ENCODE results near the gene PNPLA7.

DNA sequence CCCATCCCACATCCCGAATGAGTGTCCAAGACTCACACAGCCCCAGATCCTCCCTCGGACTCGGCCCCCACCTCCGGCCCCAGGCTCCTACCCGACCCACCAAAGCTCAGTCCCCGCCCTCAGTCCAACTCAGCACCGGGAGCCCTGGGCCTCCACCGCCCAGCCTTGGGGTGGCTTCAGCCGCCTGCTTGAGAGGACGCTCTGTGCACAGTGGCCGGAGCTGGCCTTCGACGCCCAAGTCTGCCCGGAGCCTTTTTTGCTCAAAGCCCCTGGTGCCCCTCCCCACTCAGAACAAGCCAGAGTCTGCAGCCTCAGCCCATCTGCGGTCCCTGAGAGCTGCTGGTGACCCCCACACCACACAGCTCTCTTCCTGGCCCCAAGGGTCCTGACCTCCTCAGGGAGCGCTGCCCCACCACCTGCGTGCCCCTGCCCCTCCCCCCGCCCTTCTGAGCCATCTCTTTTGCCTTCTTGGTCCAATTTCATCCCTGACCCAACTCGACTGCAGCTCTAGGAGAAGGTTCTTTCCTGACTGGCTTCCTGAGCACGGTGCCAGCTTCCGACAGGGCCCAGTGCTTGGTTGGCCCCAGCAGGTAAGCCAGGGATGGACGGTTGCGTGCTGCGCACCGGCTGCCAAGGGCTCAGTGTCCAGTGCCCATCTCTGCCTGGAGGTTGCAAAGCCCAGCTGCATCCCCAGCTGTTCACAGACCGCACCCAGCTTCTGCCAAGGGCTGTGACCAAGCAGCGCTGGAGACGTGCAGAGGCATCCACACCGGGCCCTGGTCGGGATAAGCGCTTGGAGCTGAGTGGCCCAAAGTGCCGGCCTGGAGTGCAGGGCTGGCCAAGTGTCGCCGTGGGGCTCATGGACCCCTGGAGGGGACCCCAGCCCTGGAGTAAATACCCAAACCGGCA lies 63.4 kb downstream of the PNPLA7 start:
- no peak for TF ChIP-seq MXI1 (IDR thresholded peaks at IDR 0.05; ENCODE audit: low read depth, low read length)
- TF ChIP-seq, protein P1, sequence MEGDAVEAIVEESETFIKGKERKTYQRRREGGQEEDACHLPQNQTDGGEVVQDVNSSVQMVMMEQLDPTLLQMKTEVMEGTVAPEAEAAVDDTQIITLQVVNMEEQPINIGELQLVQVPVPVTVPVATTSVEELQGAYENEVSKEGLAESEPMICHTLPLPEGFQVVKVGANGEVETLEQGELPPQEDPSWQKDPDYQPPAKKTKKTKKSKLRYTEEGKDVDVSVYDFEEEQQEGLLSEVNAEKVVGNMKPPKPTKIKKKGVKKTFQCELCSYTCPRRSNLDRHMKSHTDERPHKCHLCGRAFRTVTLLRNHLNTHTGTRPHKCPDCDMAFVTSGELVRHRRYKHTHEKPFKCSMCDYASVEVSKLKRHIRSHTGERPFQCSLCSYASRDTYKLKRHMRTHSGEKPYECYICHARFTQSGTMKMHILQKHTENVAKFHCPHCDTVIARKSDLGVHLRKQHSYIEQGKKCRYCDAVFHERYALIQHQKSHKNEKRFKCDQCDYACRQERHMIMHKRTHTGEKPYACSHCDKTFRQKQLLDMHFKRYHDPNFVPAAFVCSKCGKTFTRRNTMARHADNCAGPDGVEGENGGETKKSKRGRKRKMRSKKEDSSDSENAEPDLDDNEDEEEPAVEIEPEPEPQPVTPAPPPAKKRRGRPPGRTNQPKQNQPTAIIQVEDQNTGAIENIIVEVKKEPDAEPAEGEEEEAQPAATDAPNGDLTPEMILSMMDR (IDR thresholded peaks at IDR 0.05): no peak
- TF ChIP-seq, protein P2, sequence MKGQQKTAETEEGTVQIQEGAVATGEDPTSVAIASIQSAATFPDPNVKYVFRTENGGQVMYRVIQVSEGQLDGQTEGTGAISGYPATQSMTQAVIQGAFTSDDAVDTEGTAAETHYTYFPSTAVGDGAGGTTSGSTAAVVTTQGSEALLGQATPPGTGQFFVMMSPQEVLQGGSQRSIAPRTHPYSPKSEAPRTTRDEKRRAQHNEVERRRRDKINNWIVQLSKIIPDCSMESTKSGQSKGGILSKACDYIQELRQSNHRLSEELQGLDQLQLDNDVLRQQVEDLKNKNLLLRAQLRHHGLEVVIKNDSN (IDR thresholded peaks at IDR 0.05; ENCODE audit: borderline replicate concordance, low read depth): no peak
- no peak for TF ChIP-seq EZH2phosphoT487 (IDR thresholded peaks at IDR 0.05; ENCODE audit: borderline replicate concordance, low read depth)
- no peak for TF ChIP-seq GABPA (IDR thresholded peaks at IDR 0.05; ENCODE audit: low read depth)
- TF ChIP-seq EP300 (IDR thresholded peaks at IDR 0.05; ENCODE audit: borderline replicate concordance in 1 of 2, low read depth in 1 of 2, low read length in 1 of 2): no peak
- TF ChIP-seq, protein P3, sequence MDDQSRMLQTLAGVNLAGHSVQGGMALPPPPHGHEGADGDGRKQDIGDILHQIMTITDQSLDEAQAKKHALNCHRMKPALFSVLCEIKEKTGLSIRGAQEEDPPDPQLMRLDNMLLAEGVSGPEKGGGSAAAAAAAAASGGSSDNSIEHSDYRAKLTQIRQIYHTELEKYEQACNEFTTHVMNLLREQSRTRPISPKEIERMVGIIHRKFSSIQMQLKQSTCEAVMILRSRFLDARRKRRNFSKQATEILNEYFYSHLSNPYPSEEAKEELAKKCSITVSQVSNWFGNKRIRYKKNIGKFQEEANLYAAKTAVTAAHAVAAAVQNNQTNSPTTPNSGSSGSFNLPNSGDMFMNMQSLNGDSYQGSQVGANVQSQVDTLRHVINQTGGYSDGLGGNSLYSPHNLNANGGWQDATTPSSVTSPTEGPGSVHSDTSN (IDR thresholded peaks at IDR 0.05): no peak
- no peak for TF ChIP-seq FOXM1 (IDR thresholded peaks at IDR 0.05; ENCODE audit: low read depth)

Data from SK-N-SH (cell line).